NOMO-1 treated with dmso at 0.1 percent for 144 hours (cell line): Measurements from ENCODE around the gene AOC1.

Experiments used
- DNase-seq: peaks from one replicate; lab custom pipeline; 2025; ENCODE audit not compliant: unreplicated experiment; lab: John Stamatoyannopoulos, UW

The AOC1 gene

GRCh38 chr7:150857276-150858055 lies 5.1 kb downstream of the AOC1 start:
- no peak for DNase-seq

GRCh38 chr7:150858236-150859197 lies 6.2 kb downstream of the AOC1 start:
- DNase-seq, result no peak

GRCh38 chr7:150860291-150860977 lies 8.1 kb downstream of the AOC1 start:
- no peak for DNase-seq

- no peak for DNase-seq
Measured at GRCh38 chr7:150860978-150861295, 8.6 kb downstream of the AOC1 start.

GRCh38 chr7:150862356-150862755 lies 10.0 kb downstream of the AOC1 start:
- no peak for DNase-seq

- DNase-seq, result no peak
Measured at GRCh38 chr7:150863946-150864345, 11.6 kb downstream of the AOC1 start.

GRCh38 chr7:150866932-150867564 lies 14.7 kb downstream of the AOC1 start:
- DNase-seq, result no peak

GRCh38 chr7:150867605-150868004 lies 15.3 kb downstream of the AOC1 start:
- DNase-seq, result no peak

GRCh38 chr7:150869467-150869866 lies 17.1 kb downstream of the AOC1 start:
- DNase-seq, result no peak

- DNase-seq, result no peak
Measured at GRCh38 chr7:150871601-150872000, 19.3 kb downstream of the AOC1 start.

GRCh38 chr7:150874401-150875198 lies 22.3 kb downstream of the AOC1 start:
- DNase-seq, result no peak

GRCh38 chr7:150875791-150876190 lies 23.5 kb downstream of the AOC1 start:
- DNase-seq, result no peak

GRCh38 chr7:150876817-150877526 lies 24.7 kb downstream of the AOC1 start:
- DNase-seq, result no peak

- no peak for DNase-seq
Measured at GRCh38 chr7:150877536-150877935, 25.2 kb downstream of the AOC1 start.

GRCh38 chr7:150879345-150879744 lies 27.0 kb downstream of the AOC1 start:
- DNase-seq, result no peak

GRCh38 chr7:150881189-150881588 lies 28.9 kb downstream of the AOC1 start:
- no peak for DNase-seq

GRCh38 chr7:150890853-150891584 lies 38.7 kb downstream of the AOC1 start:
- no peak for DNase-seq

- no peak for DNase-seq
Measured at GRCh38 chr7:150891740-150892139, 39.4 kb downstream of the AOC1 start.

- no peak for DNase-seq
Measured at GRCh38 chr7:150895809-150896208, 43.5 kb downstream of the AOC1 start.
